Mammary epithelial cell (primary cell): ENCODE data around the gene CELSR1.

Experiments
- CTCF ChIP-seq, 2 donors: IDR thresholded peaks in 1 of 2; conservative IDR thresholded peaks in 1 of 2; 2 replicates each; pipeline ENCODE4 v1.5.1; 2011 to 2012; ENCODE audit warnings: inconsistent platforms in 2 of 2, low read length in 2 of 2, mild to moderate bottlenecking in 2 of 2, control low read depth in 1 of 2, low read depth in 1 of 2; ENCODE audit not compliant: insufficient read depth in 1 of 2; ENCODE audit errors: extremely low read depth in 1 of 2
- EZH2 ChIP-seq: IDR thresholded peaks from 2 replicates; pipeline ENCODE4 v1.6.1; 2012; ENCODE audit warnings: low read length, inconsistent platforms, borderline replicate concordance

GRCh38 chr22:46413725-46414379 lies 123.6 kb downstream of the CELSR1 start:
- TF ChIP-seq CTCF (conservative IDR thresholded peaks at IDR 0.05 in 1 of 2, IDR thresholded peaks at IDR 0.05 in 1 of 2; ENCODE audit: extremely low read depth in 1 of 2, insufficient read depth in 1 of 2, low read depth in 1 of 2, low read length in 2 of 2) (no peak), EZH2 (no peak)
